Measurements from ENCODE around the gene NANOS2. TPM values are rescaled to one million over a fixed set of nuclear protein-coding genes. Genes with fewer than 3 reads are reported as not detected.

The NANOS2 gene
- total RNA-seq, 4 donors from 2014 or later, result not detected

DNA sequence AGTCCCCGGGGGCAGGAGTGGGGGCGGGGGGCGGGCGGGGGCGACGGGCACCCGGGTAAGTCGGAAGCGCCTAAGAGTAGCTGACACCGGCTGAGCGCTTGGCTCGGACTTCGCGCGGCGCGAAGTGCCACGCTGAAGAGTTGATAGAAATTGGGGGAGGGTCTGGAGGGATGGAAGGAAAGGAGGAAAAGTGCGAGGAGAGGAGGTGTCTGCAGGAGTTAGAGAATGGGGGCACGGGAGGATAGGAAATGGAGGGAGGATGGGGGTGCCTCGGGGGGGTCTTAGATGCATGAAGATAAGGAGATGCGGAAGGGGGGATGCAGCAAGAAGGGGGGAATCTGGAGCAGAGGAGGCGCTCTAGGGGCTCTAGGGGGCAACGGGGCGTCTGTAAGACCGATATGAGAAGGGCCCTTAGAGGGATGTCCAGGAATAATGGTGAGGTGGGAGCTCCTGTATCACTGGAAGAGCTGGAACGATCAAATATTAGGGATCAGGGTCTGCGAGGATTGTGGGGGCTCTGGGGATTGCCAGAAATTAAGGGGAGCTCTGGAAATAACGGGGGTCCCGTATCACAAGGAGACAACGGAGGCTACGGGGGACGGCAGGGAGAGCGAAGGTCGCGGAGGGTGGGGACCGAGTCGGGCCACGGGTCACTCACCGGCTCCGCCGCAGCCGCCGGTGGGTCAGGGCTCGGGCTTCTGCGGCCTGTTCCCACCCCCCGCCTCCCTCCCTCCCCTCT is 12.5 kb downstream of the NANOS2 start, which contains the start of gene MYPOP:
TSS of gene MYPOP (minus strand) at position 702 of the 739 bp plus-strand sequence. CDS start 840 bp downstream, outside the sequence.
- TF ChIP-seq, protein P1, sequence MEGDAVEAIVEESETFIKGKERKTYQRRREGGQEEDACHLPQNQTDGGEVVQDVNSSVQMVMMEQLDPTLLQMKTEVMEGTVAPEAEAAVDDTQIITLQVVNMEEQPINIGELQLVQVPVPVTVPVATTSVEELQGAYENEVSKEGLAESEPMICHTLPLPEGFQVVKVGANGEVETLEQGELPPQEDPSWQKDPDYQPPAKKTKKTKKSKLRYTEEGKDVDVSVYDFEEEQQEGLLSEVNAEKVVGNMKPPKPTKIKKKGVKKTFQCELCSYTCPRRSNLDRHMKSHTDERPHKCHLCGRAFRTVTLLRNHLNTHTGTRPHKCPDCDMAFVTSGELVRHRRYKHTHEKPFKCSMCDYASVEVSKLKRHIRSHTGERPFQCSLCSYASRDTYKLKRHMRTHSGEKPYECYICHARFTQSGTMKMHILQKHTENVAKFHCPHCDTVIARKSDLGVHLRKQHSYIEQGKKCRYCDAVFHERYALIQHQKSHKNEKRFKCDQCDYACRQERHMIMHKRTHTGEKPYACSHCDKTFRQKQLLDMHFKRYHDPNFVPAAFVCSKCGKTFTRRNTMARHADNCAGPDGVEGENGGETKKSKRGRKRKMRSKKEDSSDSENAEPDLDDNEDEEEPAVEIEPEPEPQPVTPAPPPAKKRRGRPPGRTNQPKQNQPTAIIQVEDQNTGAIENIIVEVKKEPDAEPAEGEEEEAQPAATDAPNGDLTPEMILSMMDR (IDR thresholded peaks at IDR 0.05), result no peak
- TF ChIP-seq POLR2A (IDR thresholded peaks at IDR 0.05), result no peak
- WGBS, 2 donors, result 1% methylated on average over 42 to 45 of the region's 47 CpGs
- H3K4me3 ChIP-seq (ENCODE audit: low read depth, poor library complexity, severe bottlenecking), result peak within 1 kb of the TSS; percentile 45
- intact Hi-C loops (cut with DNase I; ENCODE audit: low total_unique reads), result no loop called here
- no peak for DNase-seq (ENCODE audit: low spot score in 2 of 2)

DNA sequence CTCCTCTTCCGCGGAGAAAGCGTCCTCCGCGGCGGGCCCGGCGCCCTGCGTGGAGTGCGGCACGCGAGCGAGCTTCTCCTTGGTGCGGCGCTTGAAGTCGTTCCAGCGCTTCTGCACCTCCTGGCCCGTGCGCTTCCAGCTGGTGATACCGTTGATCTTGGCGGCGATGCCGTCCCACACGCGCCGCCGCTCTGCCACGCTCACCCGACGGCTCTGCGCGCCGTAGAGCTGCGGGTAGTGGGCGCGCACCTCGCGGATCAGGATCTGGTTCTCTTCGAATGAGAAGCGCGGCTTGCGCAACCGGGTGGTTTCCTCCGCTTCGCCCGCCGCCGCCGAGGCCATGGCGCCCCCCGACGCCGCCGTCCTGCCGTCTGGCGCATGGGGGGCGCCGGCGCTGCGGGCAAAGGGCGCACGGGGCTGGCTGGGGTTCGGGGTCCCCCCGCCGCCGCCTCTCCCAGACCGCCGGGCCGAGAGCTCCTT is 13.1 kb downstream of the NANOS2 start:
- 1 to 5% methylated on average over 27 to 40 of the region's 69 CpGs for WGBS, 2 donors

DNA sequence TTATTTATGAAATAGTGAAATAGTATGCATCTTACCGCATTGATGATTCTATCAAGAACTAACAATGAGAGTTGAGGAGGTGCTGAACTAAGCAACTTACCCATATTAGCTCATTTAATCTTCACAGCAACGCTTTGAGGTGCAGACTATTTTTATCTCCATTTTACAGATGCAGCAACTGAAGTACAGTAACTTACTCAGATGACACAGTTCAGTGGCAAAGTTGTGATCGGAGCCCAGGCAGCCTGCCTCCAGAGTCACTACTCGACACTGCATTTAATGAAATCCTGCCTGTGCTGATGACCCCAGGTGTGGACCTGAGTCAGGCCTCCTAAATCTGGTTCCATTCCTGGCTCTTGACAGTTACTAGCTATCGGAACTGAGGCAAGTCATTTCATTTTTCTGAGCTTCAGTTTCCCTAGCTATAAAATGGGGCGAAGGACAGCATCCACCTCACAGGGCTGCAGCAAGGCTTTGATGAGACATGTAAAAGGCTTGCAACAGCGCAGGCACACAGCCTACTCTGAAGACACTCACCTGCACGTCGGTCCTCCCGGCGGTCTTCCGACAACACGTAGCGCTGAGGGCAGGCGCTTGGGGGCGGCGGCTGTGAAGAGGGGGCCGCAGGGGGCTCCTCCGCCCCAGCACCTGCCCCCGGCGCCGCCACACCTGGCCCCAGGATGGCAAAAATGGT is 13.7 kb downstream of the NANOS2 start:
- no peak for DNase-seq (ENCODE audit: low spot score in 2 of 2)
- WGBS, 2 donors, result 45 to 73% methylated on average over 7 to 22 of the region's 22 CpGs
- TF ChIP-seq POLR2A (IDR thresholded peaks at IDR 0.05), result no peak
- TF ChIP-seq, protein P1 (IDR thresholded peaks at IDR 0.05), result no peak
- intact Hi-C loops (cut with DNase I; ENCODE audit: low total_unique reads), result no loop called here
- no peak overlapping the region for H3K4me3 ChIP-seq (ENCODE audit: low read depth, poor library complexity, severe bottlenecking)

More for the DNA sequence above, 13.1 kb downstream of the NANOS2 start:
- peak overlapping the region; percentile 45 for H3K4me3 ChIP-seq (ENCODE audit: low read depth, poor library complexity, severe bottlenecking)
- no peak for TF ChIP-seq POLR2A (IDR thresholded peaks at IDR 0.05)
- TF ChIP-seq, protein P1 (IDR thresholded peaks at IDR 0.05), result no peak
- intact Hi-C loops (cut with DNase I; ENCODE audit: low total_unique reads), result no loop called here
- peak in 1 of 2 donors; percentile 90 for DNase-seq (ENCODE audit: low spot score in 2 of 2)

DNA sequence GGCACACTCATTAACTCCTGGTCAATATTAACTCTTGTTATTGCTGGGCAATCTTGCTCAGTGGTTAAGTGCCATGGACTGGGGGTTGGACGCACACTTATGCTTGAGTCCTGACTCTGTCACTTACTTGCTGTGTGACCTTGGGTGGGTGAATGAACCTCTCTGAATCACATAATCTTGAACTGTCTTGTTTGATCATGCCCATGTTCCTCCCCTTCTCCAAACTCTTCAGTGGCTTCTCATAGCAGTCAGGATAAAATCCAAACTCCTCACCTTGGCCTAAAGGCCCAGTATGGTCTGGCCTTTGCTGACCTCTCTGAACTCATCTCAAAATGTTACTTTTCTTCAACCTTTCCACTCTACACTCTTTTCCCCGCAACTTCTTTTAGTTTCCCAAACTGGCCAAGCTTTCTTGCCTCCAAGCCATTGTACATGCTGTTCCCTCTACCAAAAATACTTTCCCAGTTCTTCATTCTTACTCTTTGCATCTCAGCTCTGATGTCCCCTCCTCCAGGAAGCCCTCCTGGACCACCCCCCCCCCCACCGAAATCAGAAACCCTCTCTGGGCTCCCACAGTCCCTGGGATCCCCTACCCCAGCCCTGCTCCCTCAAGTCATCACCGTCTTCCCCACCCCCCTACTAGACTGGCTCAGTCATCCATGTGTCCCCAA is 14.5 kb downstream of the NANOS2 start:
- no peak overlapping the region for H3K4me3 ChIP-seq (ENCODE audit: low read depth, poor library complexity, severe bottlenecking)
- intact Hi-C loops (cut with DNase I; ENCODE audit: low total_unique reads), result no loop called here
- no peak for DNase-seq (ENCODE audit: low spot score in 2 of 2)

DNA sequence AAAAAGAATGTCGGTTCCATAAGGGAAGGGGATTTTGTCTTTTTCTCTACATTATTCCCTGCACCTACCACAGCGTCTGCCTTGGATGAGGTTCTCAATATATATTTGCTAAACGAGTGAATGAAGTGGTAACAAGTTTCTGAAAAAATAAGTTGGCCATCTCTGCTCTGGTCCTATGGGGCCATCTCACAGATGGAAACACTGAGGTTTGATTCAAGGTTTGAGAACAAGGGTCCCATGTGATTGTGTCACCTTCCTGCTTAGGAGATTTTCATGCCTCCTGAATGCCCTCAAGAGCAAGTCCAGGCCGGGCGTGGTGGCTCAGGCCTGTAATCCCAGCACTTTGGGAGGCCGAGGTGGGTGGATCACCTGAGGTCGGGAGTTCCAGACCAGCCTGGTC is 15.3 kb downstream of the NANOS2 start:
- 94% methylated on average over 7 of the region's 7 CpGs for WGBS, 2 donors
- no peak overlapping the region for H3K4me3 ChIP-seq (ENCODE audit: low read depth, poor library complexity, severe bottlenecking)
- TF ChIP-seq, protein P1 (IDR thresholded peaks at IDR 0.05), result no peak
- no peak for TF ChIP-seq POLR2A (IDR thresholded peaks at IDR 0.05)
- DNase-seq (ENCODE audit: low spot score in 2 of 2), result no peak
- intact Hi-C loops (cut with DNase I; ENCODE audit: low total_unique reads), result no loop called here

More for the DNA sequence above, 14.5 kb downstream of the NANOS2 start:
- WGBS, 2 donors, result 92 to 94% methylated on average over 4 of the region's 4 CpGs
- TF ChIP-seq POLR2A (IDR thresholded peaks at IDR 0.05), result no peak
- TF ChIP-seq, protein P1 (IDR thresholded peaks at IDR 0.05), result no peak
